ENCODE results near the gene LDHB. TPM values are rescaled to one million over a fixed set of nuclear protein-coding genes. Genes with fewer than 3 reads are reported as not detected.

Gene LDHB
- total RNA-seq, 1 experiment from 2014 or later: 548 TPM

- DNase-seq (no peak), ATAC-seq (no peak)
- H3K4me1 ChIP-seq (ENCODE audit: insufficient read depth, low read length): no peaks in the 10 kb centered on the region
- H4K20me1 ChIP-seq (ENCODE audit: low read length): peaks cover 10% of the 10 kb centered on the region; the same call in 1 of the 2 replicates
- H3K27me3 ChIP-seq (ENCODE audit: low read length): no peaks in the 10 kb centered on the region
- H2AFZ ChIP-seq (ENCODE audit: low read length): no peak overlapping the region
- peaks cover 66% of the 10 kb centered on the region for H3K36me3 ChIP-seq (ENCODE audit: low read depth, low read length)
- TF ChIP-seq EZH2phosphoT487 (IDR thresholded peaks at IDR 0.05; ENCODE audit: borderline replicate concordance, low read length): no peak
- no peak for TF ChIP-seq CTCF (conservative IDR thresholded peaks at IDR 0.05; ENCODE audit: low read depth, low read length)
- no peak for TF ChIP-seq EZH2 (IDR thresholded peaks at IDR 0.05; ENCODE audit: low read length, unreplicated experiment)
- no peak overlapping the region for H3K9ac ChIP-seq (ENCODE audit: low read length)
- intact Hi-C loops (cut with micrococcal nuclease): no loop called here
- no peaks in the 10 kb centered on the region for H3K9me3 ChIP-seq (ENCODE audit: low read length)
- H3K79me2 ChIP-seq (ENCODE audit: low read length): no peaks in the 10 kb centered on the region
- no peak overlapping the region for H3K27ac ChIP-seq (ENCODE audit: low read length)
- no peaks in the 10 kb centered on the region for H3F3A ChIP-seq (ENCODE audit: low read length, unreplicated experiment)
- H3K4me3 ChIP-seq (ENCODE audit: low read length): no peak overlapping the region
- no peaks in the 10 kb centered on the region for H3K9me2 ChIP-seq (replicated peaks; ENCODE audit: low read length)
- H3K4me2 ChIP-seq (ENCODE audit: low read length): no peak overlapping the region
- BruUV-seq (replicated peaks): no TSS peak
- POLR2A ChIA-PET (ENCODE audit: unreplicated experiment): no interaction called here
- CTCF ChIA-PET: no interaction called here
Measured at GRCh38 chr12:21638054-21638891, 19.4 kb downstream of the LDHB start.

- no peak overlapping the region for H2AFZ ChIP-seq (ENCODE audit: low read length)
- no TSS peak for BruUV-seq (replicated peaks)
- H3K4me2 ChIP-seq (ENCODE audit: low read length): no peak overlapping the region
- no peak overlapping the region for H3K9ac ChIP-seq (ENCODE audit: low read length)
- ChIA-PET CTCF (no interaction called here), POLR2A (ENCODE audit: unreplicated experiment) (no interaction called here)
- no peak overlapping the region for H3K27ac ChIP-seq (ENCODE audit: low read length)
- no peaks in the 10 kb centered on the region for H3F3A ChIP-seq (ENCODE audit: low read length, unreplicated experiment)
- H4K20me1 ChIP-seq (ENCODE audit: low read length): no peaks in the 10 kb centered on the region
- TF ChIP-seq EZH2phosphoT487 (IDR thresholded peaks at IDR 0.05; ENCODE audit: borderline replicate concordance, low read length): no peak
- TF ChIP-seq CTCF (conservative IDR thresholded peaks at IDR 0.05; ENCODE audit: low read depth, low read length): no peak
- no peak for TF ChIP-seq EZH2 (IDR thresholded peaks at IDR 0.05; ENCODE audit: low read length, unreplicated experiment)
- no peak overlapping the region for H3K4me3 ChIP-seq (ENCODE audit: low read length)
- no peaks in the 10 kb centered on the region for H3K79me2 ChIP-seq (ENCODE audit: low read length)
- H3K27me3 ChIP-seq (ENCODE audit: low read length): no peaks in the 10 kb centered on the region
- ATAC-seq: no peak
- H3K9me2 ChIP-seq (replicated peaks; ENCODE audit: low read length): no peaks in the 10 kb centered on the region
- H3K36me3 ChIP-seq (ENCODE audit: low read depth, low read length): peaks cover 39% of the 10 kb centered on the region
- DNase-seq: no peak
- H3K9me3 ChIP-seq (ENCODE audit: low read length): no peaks in the 10 kb centered on the region
- intact Hi-C loops (cut with micrococcal nuclease): no loop called here
- H3K4me1 ChIP-seq (ENCODE audit: insufficient read depth, low read length): no peaks in the 10 kb centered on the region
Measured at GRCh38 chr12:21634245-21634644, 23.4 kb downstream of the LDHB start.

GRCh38 chr12:21631367-21631766 is 26.3 kb downstream of the LDHB start:
- POLR2A ChIA-PET (ENCODE audit: unreplicated experiment): no interaction called here
- no peaks in the 10 kb centered on the region for H3K4me1 ChIP-seq (ENCODE audit: insufficient read depth, low read length)
- H3K9me2 ChIP-seq (replicated peaks; ENCODE audit: low read length): no peaks in the 10 kb centered on the region
- intact Hi-C loops (cut with micrococcal nuclease): no loop called here
- TF ChIP-seq EZH2phosphoT487 (IDR thresholded peaks at IDR 0.05; ENCODE audit: borderline replicate concordance, low read length): no peak
- no peak for TF ChIP-seq EZH2 (IDR thresholded peaks at IDR 0.05; ENCODE audit: low read length, unreplicated experiment)
- no peak for TF ChIP-seq CTCF (conservative IDR thresholded peaks at IDR 0.05; ENCODE audit: low read depth, low read length)
- H3K9me3 ChIP-seq (ENCODE audit: low read length): no peaks in the 10 kb centered on the region
- no peak overlapping the region for H3K9ac ChIP-seq (ENCODE audit: low read length)
- H3K27ac ChIP-seq (ENCODE audit: low read length): no peak overlapping the region
- DNase-seq: no peak
- H3K4me3 ChIP-seq (ENCODE audit: low read length): no peak overlapping the region
- no peaks in the 10 kb centered on the region for H3K27me3 ChIP-seq (ENCODE audit: low read length)
- H3F3A ChIP-seq (ENCODE audit: low read length, unreplicated experiment): no peaks in the 10 kb centered on the region
- H3K79me2 ChIP-seq (ENCODE audit: low read length): no peaks in the 10 kb centered on the region
- no peak for ATAC-seq
- no peak overlapping the region for H2AFZ ChIP-seq (ENCODE audit: low read length)
- H3K4me2 ChIP-seq (ENCODE audit: low read length): no peak overlapping the region
- no TSS peak for BruUV-seq (replicated peaks)
- CTCF ChIA-PET: no interaction called here
- H4K20me1 ChIP-seq (ENCODE audit: low read length): no peaks in the 10 kb centered on the region
- H3K36me3 ChIP-seq (ENCODE audit: low read depth, low read length): peaks cover 16% of the 10 kb centered on the region
